Measurements from ENCODE around the gene DOCK1. TPM values are rescaled to one million over a fixed set of nuclear protein-coding genes. Genes with fewer than 3 reads are reported as not detected.

Gene DOCK1
- total RNA-seq, 1 experiment from 2014 or later, result 82.2 TPM

DNA sequence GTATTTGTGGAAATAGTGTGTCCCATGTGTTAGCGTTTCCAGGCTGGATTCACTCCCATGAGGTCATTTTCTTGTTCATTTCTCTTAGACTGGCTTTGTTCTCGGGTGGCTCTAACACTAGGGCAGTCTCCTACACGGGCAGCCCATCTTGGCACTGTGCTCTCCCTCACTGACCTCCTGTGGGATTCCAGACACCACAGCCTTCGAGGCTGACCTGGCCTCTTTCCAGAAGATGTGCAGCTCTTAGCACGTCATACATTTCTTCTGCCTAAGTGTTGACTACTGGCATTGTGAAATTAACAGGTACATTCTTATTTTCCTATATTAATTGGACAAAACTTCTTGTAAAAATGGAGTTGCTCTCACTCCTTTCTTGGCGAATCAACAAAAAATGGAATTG, 218.4 kb downstream of the DOCK1 start:
- CTCF ChIA-PET, result no interaction called here
- no peak overlapping the region for H3K27ac Mint-ChIP-seq (ENCODE audit: unreplicated experiment)
- Histone ChIP-seq H3K9me3 (no peaks in the 10 kb centered on the region; the same call in 1 of the 2 replicates), H3K27me3 (replicated peaks; ENCODE audit: control insufficient read depth, insufficient read depth, low read length) (no peaks in the 10 kb centered on the region), H3K36me3 (ENCODE audit: control insufficient read depth, insufficient read depth, low read length) (no peaks in the 10 kb centered on the region), H3K4me1 (no peaks in the 10 kb centered on the region), H3K4me3 (ENCODE audit: low read depth, low read length) (no peak overlapping the region)
- POLR2A ChIA-PET, result no interaction called here
- H3K36me3 Mint-ChIP-seq (ENCODE audit: insufficient read depth, unreplicated experiment), result peaks cover 35% of the 10 kb centered on the region
- intact Hi-C loops (cut with micrococcal nuclease; ENCODE audit: unreplicated experiment), result no loop called here
- no TSS peak for BruUV-seq (replicated peaks)
- H3K4me1 Mint-ChIP-seq (ENCODE audit: low read depth, unreplicated experiment), result no peaks in the 10 kb centered on the region
- H3K9me3 Mint-ChIP-seq (ENCODE audit: unreplicated experiment), result no peaks in the 10 kb centered on the region
- no peaks in the 10 kb centered on the region for H3K27me3 Mint-ChIP-seq (ENCODE audit: insufficient read depth, unreplicated experiment)
- no peak for DNase-seq
- TF ChIP-seq, protein P1, sequence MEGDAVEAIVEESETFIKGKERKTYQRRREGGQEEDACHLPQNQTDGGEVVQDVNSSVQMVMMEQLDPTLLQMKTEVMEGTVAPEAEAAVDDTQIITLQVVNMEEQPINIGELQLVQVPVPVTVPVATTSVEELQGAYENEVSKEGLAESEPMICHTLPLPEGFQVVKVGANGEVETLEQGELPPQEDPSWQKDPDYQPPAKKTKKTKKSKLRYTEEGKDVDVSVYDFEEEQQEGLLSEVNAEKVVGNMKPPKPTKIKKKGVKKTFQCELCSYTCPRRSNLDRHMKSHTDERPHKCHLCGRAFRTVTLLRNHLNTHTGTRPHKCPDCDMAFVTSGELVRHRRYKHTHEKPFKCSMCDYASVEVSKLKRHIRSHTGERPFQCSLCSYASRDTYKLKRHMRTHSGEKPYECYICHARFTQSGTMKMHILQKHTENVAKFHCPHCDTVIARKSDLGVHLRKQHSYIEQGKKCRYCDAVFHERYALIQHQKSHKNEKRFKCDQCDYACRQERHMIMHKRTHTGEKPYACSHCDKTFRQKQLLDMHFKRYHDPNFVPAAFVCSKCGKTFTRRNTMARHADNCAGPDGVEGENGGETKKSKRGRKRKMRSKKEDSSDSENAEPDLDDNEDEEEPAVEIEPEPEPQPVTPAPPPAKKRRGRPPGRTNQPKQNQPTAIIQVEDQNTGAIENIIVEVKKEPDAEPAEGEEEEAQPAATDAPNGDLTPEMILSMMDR (IDR thresholded peaks at IDR 0.05; ENCODE audit: insufficient read depth in 1 of 2, low read depth in 1 of 2, low read length in 1 of 2, severe bottlenecking in 1 of 2, unreplicated experiment in 1 of 2), result no peak
- H3K4me3 Mint-ChIP-seq (ENCODE audit: unreplicated experiment), result no peak overlapping the region

DNA sequence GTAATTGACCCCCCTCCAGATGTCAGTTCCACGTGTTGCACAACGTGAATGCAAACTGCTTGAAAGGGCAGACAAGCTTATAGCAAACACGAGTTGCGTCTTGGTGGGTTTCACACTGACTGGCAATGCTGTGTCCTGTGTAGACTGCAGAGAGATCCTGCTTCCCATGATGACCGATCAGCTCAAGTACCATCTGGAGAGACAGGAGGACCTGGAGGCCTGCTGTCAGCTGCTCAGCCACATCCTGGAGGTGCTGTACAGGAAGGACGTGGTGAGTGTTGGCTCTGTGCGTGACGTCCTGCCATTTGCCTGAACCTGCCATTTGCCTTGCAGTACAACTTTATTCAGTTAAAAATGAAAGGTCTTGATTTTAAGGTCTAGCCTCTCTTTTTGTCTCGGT, 220.1 kb downstream of the DOCK1 start:
- no peak for DNase-seq
- BruUV-seq (replicated peaks), result no TSS peak
- H3K36me3 ChIP-seq (ENCODE audit: control insufficient read depth, insufficient read depth, low read length), result peaks cover 3% of the 10 kb centered on the region; the same call in 1 of the 2 replicates
- intact Hi-C loops (cut with micrococcal nuclease; ENCODE audit: unreplicated experiment), result no loop called here
- no peaks in the 10 kb centered on the region for H3K27me3 ChIP-seq (replicated peaks; ENCODE audit: control insufficient read depth, insufficient read depth, low read length)
- no peak overlapping the region for H3K4me3 ChIP-seq (ENCODE audit: low read depth, low read length)
- no peaks in the 10 kb centered on the region; the same call in 1 of the 2 replicates for H3K9me3 ChIP-seq
- Mint-ChIP-seq H3K36me3 (ENCODE audit: insufficient read depth, unreplicated experiment) (peaks cover 35% of the 10 kb centered on the region), H3K27me3 (ENCODE audit: insufficient read depth, unreplicated experiment) (no peaks in the 10 kb centered on the region), H3K27ac (ENCODE audit: unreplicated experiment) (no peak overlapping the region), H3K9me3 (ENCODE audit: unreplicated experiment) (no peaks in the 10 kb centered on the region), H3K4me1 (ENCODE audit: low read depth, unreplicated experiment) (no peaks in the 10 kb centered on the region), H3K4me3 (ENCODE audit: unreplicated experiment) (no peak overlapping the region)
- no peaks in the 10 kb centered on the region for H3K4me1 ChIP-seq
- POLR2A ChIA-PET, result no interaction called here
- TF ChIP-seq, protein P1 (IDR thresholded peaks at IDR 0.05; ENCODE audit: insufficient read depth in 1 of 2, low read depth in 1 of 2, low read length in 1 of 2, severe bottlenecking in 1 of 2, unreplicated experiment in 1 of 2), result no peak
- CTCF ChIA-PET, result no interaction called here

DNA sequence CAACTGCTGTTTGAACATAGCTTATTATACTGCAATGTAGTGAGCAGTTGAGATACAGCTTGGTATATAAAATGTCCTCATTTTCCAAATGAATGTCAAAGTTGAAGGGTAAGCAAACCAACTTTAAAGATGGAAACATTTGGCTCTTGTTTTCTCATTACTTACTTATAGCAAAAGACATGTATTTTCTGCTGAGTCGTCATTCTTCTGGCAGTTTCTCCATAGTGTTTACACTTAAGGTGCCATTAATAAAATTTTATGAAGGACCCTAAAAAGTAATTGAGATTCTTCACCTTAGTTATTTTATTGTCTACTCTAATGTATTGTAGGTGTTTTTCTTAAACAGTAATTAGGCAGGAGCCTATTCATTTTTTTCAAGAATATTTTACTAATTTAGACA, 222.6 kb downstream of the DOCK1 start:
- ChIA-PET CTCF (no interaction called here), POLR2A (no interaction called here)
- Mint-ChIP-seq H3K9me3 (ENCODE audit: unreplicated experiment) (no peaks in the 10 kb centered on the region), H3K4me3 (ENCODE audit: unreplicated experiment) (no peak overlapping the region), H3K27ac (ENCODE audit: unreplicated experiment) (no peak overlapping the region), H3K36me3 (ENCODE audit: insufficient read depth, unreplicated experiment) (peaks cover 20% of the 10 kb centered on the region), H3K4me1 (ENCODE audit: low read depth, unreplicated experiment) (no peaks in the 10 kb centered on the region), H3K27me3 (ENCODE audit: insufficient read depth, unreplicated experiment) (no peaks in the 10 kb centered on the region)
- DNase-seq, result no peak
- intact Hi-C loops (cut with micrococcal nuclease; ENCODE audit: unreplicated experiment), result no loop called here
- Histone ChIP-seq H3K4me1 (no peaks in the 10 kb centered on the region), H3K4me3 (ENCODE audit: low read depth, low read length) (no peak overlapping the region), H3K27me3 (replicated peaks; ENCODE audit: control insufficient read depth, insufficient read depth, low read length) (no peaks in the 10 kb centered on the region), H3K36me3 (ENCODE audit: control insufficient read depth, insufficient read depth, low read length) (peaks cover 3% of the 10 kb centered on the region; the same call in 1 of the 2 replicates), H3K9me3 (no peaks in the 10 kb centered on the region; the same call in 1 of the 2 replicates)
- TF ChIP-seq, protein P1 (IDR thresholded peaks at IDR 0.05; ENCODE audit: insufficient read depth in 1 of 2, low read depth in 1 of 2, low read length in 1 of 2, severe bottlenecking in 1 of 2, unreplicated experiment in 1 of 2), result no peak
- BruUV-seq (replicated peaks), result no TSS peak
